Measurements from ENCODE around the gene STAG3.
A peak's percentile ranks its signal among the peaks of the same experiment; 100 is the strongest.
"Not testable (repeated sequence)": the region's sequence is repeated elsewhere in the genome, so short reads cannot be mapped to it uniquely, and the experiment has no call there.

Gene STAG3, protein sequence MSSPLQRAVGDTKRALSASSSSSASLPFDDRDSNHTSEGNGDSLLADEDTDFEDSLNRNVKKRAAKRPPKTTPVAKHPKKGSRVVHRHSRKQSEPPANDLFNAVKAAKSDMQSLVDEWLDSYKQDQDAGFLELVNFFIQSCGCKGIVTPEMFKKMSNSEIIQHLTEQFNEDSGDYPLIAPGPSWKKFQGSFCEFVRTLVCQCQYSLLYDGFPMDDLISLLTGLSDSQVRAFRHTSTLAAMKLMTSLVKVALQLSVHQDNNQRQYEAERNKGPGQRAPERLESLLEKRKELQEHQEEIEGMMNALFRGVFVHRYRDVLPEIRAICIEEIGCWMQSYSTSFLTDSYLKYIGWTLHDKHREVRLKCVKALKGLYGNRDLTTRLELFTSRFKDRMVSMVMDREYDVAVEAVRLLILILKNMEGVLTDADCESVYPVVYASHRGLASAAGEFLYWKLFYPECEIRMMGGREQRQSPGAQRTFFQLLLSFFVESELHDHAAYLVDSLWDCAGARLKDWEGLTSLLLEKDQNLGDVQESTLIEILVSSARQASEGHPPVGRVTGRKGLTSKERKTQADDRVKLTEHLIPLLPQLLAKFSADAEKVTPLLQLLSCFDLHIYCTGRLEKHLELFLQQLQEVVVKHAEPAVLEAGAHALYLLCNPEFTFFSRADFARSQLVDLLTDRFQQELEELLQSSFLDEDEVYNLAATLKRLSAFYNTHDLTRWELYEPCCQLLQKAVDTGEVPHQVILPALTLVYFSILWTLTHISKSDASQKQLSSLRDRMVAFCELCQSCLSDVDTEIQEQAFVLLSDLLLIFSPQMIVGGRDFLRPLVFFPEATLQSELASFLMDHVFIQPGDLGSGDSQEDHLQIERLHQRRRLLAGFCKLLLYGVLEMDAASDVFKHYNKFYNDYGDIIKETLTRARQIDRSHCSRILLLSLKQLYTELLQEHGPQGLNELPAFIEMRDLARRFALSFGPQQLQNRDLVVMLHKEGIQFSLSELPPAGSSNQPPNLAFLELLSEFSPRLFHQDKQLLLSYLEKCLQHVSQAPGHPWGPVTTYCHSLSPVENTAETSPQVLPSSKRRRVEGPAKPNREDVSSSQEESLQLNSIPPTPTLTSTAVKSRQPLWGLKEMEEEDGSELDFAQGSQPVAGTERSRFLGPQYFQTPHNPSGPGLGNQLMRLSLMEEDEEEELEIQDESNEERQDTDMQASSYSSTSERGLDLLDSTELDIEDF

DNA sequence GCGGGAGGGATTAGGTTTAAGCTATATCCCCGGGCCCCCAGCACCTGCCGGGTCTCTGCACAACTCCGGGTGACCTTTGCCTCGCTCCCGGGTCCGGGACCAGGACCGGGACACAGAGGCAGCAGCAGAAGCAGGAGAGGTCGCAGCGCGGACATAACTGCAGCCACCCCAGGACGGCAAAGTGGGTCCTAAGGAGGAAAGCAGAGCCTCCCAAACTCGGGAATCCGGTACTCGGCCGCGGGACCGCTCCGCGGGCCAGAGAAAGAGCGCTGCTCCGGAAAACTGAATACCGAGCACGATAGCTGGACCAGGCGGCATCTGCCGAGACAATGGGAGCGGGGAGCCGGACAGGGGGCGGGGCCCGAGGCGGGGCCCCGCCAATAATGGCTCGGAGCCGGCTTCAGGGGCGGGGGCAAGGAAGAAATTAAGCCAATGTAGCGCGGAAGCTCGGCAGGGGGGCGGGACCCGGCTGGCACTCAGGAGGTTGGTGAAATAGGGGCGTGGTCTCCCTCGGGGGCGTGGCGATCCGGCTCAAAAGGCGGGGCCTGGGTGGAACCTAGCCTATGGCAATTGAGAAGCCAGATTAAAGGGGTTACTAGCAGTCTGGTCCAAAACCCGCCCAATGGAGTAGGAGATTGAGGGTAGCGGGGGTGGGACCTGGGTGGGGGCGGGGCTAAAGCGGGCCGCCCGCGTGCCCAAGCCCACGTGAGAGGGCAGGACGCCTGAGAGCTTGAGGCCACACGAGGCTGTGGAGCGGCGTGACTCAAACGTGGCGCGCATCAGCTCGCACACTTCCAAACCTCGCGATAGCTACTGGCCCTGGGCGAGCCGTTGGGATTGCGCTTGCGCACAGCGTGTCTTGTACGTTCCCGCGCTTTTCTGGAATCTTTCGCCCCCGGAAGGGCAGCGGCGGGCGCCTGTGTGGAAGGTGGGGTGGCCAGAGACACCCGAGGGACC is at the start of gene STAG3, which contains the start of gene GPC2:
Gene STAG3, plus strand, starts transcription at position 874 of the 957 bp plus-strand sequence. CDS start 2,639 bp downstream, outside the sequence.
Gene GPC2, minus strand, starts transcription at position 337 of the 957 bp plus-strand sequence. Its CDS starts 182 bp downstream, at position 155.
- peak; percentile 88 for DNase-seq

DNA sequence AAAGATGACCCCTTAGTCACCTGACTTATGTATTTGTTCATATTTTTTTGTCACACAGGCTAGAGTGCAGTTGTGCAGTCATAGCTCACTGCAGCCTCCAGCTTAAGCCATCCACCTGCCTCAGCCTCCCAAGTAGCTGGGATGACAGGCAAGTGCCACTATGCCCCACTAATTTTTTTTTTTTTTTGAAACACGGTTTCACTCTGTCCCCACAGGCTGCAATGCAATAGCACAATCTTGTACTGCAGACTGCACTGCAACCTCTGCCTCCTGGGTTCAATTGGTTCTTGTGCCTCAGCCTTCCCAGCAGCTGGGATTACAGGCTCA is 49.1 kb upstream of the STAG3 start:
- no peak for DNase-seq

DNA sequence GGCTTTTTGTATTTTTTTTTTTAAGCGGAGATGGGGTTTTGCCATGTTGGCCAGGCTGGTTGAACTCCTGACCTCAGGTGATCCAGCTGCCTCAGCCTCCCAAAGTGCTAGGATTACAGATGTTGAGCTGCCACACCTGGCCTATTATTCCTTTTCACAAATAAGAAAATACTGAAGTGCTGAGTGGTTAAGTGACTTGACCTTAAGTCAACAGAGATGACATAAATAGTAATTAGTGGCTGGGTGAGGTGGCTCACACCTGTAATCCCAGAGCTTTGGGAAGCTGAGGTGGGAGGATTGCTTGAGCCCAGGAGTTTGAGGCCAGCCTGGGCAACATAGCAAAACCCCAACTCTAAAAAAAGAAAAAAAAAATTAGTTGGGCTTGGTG is 47.5 kb upstream of the STAG3 start:
- not testable (repeated sequence) for DNase-seq

DNA sequence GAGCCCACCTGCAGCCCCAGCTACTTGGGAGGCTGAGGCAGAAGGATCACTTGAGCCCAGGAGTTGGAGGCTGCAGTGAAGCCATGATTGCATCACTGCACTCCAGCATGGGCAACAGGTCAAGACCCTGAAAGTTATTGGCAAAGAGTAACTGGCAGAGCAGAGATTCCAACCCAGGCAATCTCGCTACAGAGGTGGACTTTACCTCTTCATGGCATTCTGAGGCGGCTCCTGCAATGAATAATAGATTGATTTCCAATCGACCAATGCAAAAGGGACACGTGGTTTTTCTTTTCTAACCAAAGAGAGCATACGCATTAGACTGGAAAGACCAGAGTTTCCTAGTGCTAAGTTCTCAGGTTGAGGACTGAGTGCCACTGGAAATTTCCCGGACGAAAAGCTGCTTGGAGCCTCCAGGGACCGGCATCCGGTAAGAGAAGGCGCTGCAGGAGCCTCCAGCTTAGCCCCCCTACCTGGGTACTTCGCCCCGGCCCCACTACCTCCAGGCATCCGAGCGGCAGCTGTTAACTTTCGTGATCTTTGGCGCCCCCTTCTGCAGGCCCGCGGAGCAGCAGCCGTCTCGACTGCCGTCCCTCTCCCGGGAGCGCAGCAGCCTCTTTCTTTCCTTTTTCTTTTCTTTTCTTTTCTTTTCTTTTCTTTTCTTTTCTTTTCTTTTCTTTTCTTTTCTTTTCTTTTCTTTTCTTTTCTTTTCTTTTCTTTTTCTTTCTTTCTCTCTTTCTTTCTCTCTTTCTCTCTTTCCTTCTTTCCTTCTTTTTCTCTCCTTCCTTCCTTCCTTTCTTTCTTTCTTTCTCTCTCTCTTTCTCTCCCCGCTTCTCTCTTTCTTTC is 46.9 kb upstream of the STAG3 start:
- no peak for DNase-seq

DNA sequence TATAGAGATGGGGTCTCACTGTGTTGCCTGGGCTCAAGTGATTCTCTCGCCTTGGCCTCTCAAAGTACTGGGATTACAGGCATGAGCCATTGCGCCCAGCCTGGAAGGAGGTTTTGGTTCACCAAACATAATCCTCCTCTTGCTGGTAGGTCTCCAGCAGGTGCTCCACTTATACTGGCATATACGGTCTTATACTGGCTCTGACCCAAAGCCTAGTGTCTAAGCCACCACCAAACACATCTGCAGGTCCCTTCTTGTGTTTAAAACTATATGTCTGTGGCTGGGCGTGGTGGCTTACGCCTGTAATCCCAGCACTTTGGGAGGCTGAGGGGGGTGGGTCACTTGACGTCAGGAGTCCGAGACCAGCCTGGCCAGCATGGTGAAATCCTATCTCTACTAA is 45.6 kb upstream of the STAG3 start:
- DNase-seq: no peak

DNA sequence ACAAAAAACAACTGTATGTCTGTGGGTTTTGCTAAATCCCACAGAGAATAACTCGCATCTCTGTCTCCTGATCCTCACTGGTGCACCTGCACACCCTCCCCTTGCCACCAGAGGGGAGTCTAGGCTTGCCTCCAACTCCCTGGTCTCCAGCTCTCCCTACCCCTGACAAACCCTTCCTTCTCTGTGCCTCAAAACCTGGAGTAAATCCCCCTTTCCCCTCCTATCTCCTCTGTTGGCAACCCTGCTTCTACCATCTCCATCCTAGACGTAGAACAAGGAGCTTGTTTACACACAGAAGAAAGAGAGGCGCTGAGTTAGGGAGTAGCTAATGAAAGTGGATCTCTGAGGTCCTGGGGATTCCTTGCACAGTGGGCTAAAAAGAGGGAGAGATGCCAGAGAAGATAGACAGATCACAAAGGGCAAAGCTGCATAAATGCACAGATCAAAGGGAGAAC is 45.0 kb upstream of the STAG3 start:
- DNase-seq: peak; percentile 49

DNA sequence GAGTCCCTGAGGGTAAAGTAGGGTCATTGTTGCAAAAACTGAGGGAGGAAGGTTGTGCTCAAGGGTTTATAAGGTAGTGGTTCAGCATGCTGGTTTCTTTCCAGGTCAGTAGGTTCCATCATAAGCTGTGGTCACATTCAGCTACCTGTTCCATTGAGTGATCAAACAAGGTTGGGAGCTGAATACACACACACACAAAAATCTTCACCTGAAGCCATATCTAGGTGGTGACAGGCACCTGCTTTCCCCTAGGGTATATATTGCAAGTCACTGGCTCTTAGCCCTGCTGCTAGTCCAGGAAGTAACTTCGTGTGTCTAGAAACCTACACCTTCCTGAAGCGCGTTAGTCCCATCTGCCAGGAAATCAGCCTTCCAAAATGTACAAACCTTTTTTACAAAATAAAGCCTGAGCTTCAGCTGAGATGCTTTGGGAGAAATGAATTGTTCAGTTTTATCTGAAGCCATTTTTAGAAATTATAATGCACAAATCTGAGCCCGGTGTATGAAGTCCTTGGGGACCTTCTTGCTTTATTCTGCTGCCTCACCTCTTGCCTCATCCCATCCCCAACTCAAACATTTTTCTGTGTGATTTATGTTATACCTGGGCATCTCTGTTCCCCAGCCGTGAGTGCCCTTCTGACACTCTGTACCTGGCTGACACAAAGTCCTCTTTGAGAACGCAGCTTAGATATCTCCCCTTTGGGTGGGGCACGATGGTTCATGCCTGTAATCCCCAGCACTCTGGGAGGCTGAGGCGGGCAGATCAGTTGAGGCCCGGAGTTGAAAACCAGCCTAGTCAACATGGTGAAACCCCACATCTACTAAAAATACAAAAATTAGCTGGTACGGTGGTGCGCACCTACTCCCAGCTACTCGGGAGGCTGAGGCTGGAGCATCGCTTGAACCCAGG is 39.6 kb upstream of the STAG3 start:
- DNase-seq: no peak

DNA sequence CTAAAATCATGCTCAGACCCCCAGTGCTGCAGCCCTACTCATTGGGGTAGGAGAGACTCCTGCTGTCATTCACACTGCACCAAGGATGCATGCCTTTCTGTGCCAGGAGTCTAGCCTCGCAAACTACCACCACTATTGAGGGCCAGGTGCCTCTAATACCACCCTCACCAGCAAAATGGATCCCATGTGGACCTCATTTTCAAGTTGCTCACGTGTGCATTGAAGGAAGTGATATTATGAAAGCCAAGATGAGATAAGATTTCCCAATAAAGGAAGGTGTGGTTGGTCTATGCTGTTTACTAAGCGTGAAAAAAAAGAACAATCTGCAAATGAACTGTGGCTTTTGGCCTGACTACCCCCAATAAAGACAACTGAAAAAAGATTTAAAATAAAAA is 36.2 kb upstream of the STAG3 start:
- no peak for DNase-seq

DNA sequence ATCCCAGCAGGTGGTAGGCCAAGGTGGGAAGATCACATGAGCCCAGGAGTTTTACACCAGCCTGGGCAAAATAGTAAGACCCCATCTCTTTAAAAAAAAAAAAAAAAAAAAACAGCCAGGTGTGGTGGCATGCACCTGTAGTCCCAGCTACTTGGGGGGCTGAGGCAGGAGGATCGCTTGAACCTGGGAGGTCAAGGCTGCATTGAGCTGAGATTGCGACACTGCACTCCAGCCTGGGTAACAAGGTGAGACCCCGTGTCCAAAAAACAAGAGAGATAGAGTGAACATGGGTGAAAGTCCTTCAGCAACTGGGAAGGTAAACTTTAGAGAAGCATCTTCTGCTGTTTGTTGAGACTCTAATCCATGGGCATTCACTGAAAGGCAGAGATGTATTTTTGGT is 35.3 kb upstream of the STAG3 start:
- DNase-seq: no peak

DNA sequence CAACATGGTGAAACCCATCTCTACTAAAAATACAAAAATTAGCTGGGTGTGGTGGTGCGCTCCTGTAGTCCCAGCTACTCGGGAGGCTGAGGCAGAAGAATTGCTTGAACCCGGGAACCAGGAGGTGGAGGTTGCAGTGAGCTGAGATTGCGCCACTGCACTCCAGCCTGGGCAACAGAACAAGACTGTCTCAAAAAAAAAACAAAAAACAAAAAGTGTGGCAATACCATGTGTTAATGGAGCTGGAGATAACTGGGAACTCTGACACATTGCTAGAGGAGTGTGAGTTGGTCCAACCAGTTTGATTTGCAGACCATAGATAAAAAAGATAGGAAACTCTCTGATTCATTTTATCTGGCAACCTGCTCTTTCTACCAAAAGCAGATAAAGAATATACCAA is 31.4 kb upstream of the STAG3 start:
- peak; percentile 85 for DNase-seq

DNA sequence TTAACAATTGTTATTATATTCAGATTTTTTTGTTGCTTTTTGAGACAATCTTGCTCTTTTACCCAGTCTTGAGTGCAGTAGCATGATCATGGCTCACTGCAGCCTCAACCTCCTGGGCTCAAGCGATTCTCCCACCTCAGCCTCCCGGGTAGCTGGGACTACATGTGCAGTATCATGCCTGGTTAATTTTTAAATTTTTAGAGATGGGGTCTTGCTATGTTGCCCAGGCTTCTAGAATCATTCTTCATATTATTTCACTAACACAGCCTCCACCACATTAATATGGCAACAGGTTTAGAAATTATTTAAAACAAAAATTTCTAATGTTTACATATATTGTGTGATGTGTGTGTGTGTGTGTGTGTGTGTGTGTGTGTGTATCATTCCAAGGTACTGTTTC is 30.4 kb upstream of the STAG3 start:
- DNase-seq: no peak

DNA sequence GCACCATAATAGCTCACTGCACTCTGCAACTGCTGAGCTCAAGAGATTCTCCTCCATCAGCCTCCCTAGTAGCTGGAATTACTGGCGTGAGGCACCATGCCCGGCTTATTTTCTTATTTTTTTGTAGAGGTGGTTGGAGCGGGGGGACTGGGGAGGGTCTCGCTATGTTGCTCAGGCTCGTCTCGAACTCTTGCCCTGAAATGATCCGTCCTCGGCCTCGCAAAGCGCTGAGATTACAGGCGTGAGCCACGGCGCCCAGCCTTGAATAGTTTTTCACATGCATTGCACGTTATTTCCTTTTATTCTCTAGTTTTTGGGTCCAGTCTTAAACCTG is 29.5 kb upstream of the STAG3 start:
- no peak for DNase-seq

DNA sequence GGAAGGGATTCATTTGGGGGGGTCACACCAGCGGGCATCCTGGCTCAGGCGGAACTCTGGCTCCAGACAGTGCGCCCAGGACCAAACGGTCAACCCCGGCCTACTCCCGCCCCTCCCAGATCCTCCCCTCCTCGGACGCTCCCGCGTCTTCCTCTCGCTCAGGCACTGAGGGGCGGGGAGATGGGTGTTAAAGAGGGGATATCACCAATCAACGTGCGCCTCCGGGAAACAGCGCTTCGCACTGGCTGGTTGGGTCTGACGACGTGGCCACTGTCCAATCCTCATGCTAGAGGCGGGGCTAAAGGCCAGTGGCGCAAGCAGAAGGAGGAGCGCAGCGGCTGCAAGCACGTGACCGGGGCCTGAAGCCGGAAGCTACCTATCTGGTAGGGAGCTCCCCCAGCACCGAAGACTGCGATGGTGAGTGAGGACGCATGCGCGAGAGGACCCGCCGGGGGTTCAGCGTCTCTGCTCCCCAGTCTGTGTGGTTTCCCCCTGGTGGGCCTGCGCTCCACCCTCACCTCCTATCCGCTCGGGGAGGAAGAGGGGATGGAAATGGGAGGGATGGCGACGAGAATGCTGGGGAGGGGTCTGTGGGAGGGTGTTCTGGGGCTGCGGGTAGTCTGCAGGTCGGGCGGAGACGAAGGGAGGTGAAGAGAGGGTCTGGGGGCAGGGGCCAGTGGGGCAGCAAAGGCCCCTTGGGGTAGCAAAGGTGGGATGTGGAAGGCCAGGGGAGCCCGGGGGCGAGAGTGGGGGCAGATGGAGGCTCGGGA is 29.0 kb upstream of the STAG3 start, which contains the start of gene LAMTOR4:
Gene LAMTOR4, plus strand, starts transcription at position 360 of the 770 bp plus-strand sequence. Its CDS starts 55 bp downstream, at position 415.
- peak; percentile 99 for DNase-seq

DNA sequence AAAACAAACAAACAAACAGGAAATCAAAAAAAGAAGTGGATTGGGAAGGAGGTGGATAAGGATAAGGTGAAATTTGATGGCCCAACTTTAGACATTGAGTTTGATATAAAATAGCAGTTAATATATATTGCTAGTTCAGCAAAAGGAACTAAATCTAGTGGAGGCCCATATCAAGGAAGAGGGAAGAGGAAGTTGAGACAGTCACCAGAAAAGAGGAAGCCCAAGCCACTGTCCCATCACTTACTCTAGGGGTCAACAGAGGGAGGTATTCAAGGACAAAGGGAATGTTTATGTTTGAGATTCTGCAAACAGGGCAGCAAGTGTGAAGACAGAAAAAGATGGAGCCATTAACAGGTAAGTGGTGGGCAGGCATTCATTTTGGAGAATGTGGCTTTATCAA is 25.3 kb upstream of the STAG3 start:
- no peak for DNase-seq

DNA sequence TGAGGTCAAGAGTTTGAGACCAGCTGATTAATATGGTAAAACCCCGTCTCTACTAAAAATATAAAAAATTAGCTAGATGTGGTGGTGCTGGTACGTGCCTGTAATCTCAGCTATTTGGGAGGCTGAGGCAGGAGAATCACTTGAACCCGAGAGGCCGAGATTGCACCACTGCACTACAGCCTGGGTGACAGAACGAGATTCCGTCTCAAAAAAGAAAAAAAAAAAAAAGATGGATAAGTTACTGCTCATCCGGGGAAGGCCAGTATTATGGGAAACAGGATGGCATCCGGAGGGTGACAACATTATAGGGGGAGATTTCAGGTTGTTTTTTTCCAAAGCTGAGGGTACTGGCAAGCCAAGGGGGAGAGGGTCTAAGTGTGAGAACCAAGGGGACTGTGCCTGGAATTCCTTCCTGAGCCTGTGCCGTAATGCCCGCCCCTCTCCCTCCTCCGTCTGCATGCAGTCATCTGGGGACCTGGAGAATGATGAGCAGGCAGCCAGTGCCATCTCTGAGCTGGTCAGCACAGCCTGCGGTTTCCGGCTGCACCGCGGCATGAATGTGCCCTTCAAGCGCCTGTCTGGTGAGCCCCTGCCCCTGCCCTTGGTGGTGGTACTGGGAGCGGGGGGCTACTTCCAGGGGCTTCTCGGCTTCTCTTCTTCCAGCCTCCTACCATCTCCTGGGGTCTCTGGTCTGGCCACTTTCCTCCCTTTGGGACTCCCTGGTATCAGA is 24.6 kb upstream of the STAG3 start:
- no peak for DNase-seq

DNA sequence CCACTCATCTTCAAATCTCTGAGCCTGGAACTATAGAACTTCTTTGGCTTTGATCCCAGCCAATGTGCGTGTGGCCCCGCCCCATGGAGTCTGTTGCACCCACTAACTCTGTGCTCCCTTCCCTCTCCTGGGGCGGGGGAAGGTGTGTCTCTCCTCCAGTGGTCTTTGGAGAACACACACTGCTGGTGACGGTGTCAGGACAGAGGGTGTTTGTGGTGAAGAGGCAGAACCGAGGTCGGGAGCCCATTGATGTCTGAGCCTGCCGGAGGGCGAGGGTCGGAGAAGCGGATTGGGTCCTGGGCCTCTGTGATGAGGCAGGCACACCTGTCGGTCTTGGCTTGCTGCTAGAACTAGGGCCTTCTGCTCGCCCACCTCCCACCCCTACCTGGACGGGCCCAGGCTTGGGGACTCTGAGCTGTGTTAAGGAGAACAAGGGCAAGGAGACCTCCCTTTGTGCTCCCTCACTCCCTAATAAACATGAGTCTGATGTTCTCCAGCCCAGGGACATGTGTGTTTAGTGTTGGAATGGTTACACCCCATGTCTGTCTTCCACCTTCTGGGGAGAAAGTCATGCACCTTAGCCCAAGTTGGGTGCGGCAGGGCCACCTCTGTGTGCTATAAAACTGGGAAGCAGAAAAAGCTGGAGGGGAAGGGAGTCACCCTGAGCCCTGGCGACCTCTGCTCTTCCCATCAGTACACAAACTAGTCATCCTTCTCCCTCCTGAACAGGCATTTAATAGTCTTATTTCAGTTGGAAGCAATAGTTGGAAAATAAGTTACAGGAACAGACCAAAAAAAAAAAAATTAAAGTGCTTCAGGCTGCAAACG is 23.8 kb upstream of the STAG3 start:
- DNase-seq: no peak

Data from NCI-H226 (cell line).